ENCODE measurements around the gene CNST. TPM values are rescaled to one million over a fixed set of nuclear protein-coding genes. Genes with fewer than 3 reads are reported as not detected.

Gene CNST
- total RNA-seq, 1 donor, result 58.8 TPM

- H3K4me1 ChIP-seq (ENCODE audit: insufficient read depth, low read length), result no peaks in the 10 kb centered on the region
- H3K9me3 ChIP-seq (ENCODE audit: low read depth, low read length), result no peaks in the 10 kb centered on the region
- H3K27me3 ChIP-seq (ENCODE audit: insufficient read depth, low read length), result no peaks in the 10 kb centered on the region
- H3K4me3 ChIP-seq (ENCODE audit: low read length), result no peak overlapping the region
Measured at GRCh38 chr1:246647113-246647512, 80.9 kb downstream of the CNST start.

GRCh38 chr1:246647513-246647912 is 81.3 kb downstream of the CNST start:
- Histone ChIP-seq H3K4me3 (ENCODE audit: low read length) (no peak overlapping the region), H3K27me3 (ENCODE audit: insufficient read depth, low read length) (no peaks in the 10 kb centered on the region), H3K4me1 (ENCODE audit: insufficient read depth, low read length) (no peaks in the 10 kb centered on the region), H3K9me3 (ENCODE audit: low read depth, low read length) (no peaks in the 10 kb centered on the region)

DNA sequence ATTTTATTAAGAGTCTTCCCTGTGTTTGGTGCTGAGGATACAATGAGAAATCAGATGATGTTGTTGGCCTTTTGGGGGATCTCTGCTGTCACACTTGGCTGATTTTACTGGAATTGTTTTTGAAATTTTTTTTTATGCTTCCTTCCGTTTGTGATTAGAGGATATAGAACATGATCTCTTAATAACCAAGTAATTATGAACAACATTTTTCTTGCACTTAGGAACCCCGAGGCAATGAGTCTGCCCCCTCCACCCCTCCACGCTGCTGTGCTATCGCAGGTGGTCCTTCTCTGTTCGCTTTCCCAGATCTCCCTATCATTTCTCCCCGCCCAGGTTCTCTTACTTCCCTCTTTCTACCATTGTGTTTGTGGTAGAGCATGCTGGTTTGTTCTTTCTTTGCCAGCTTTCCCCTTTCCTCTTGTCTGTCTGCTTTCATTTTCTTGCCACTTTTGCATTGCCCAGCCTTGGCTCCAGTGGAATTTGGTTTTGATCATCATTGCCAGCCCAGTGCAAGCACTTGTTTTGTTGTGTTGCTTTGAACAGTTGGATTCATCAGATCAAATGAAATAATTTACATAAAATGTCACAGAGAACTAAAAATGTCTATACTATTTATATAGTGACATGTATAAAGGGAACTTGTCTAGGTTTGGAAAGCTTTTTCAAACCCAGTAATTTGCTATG is 84.9 kb downstream of the CNST start:
- Histone ChIP-seq H3K9me3 (ENCODE audit: low read depth, low read length) (no peaks in the 10 kb centered on the region), H3K4me3 (ENCODE audit: low read length) (no peak overlapping the region), H3K27me3 (ENCODE audit: insufficient read depth, low read length) (no peaks in the 10 kb centered on the region), H3K4me1 (ENCODE audit: insufficient read depth, low read length) (no peaks in the 10 kb centered on the region)

- Histone ChIP-seq H3K27me3 (ENCODE audit: insufficient read depth, low read length) (no peaks in the 10 kb centered on the region), H3K4me3 (ENCODE audit: low read length) (no peak overlapping the region), H3K4me1 (ENCODE audit: insufficient read depth, low read length) (no peaks in the 10 kb centered on the region), H3K9me3 (ENCODE audit: low read depth, low read length) (no peaks in the 10 kb centered on the region)
Measured at GRCh38 chr1:246658567-246658966, 92.3 kb downstream of the CNST start.

DNA sequence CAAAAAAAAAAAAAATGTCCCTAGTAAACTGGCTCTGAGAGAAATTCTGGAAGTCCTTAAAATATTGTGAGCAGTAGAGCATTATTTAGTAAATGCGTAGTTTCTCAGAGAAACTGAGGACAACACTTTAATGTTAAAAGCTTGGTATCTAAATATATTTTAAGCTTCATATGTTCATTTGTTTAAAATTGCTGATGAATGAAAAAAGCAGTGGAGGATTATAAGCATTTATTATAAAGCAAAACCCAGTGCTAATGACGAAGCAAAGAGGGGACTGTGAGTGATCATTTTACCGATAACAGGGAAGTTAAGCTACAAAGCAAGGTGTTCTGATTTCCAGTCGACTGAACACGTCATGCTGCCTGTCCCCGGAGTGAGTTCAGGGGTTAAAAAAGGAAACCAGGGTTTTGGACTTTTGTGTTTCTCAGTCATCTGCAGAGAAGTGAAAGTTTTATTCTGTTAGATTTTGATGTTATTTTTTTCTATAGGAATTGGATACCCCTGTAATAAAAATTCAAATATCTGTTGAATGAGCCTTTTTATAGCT is 93.4 kb downstream of the CNST start:
- Histone ChIP-seq H3K27me3 (ENCODE audit: insufficient read depth, low read length) (no peaks in the 10 kb centered on the region), H3K4me3 (ENCODE audit: low read length) (no peak overlapping the region), H3K4me1 (ENCODE audit: insufficient read depth, low read length) (no peaks in the 10 kb centered on the region), H3K9me3 (ENCODE audit: low read depth, low read length) (no peaks in the 10 kb centered on the region)

- no peak overlapping the region for H3K4me3 ChIP-seq (ENCODE audit: low read length)
- H3K4me1 ChIP-seq (ENCODE audit: insufficient read depth, low read length), result no peaks in the 10 kb centered on the region
Measured at GRCh38 chr1:246661451-246661850, 95.2 kb downstream of the CNST start.

GRCh38 chr1:246667773-246668172 is 101.5 kb downstream of the CNST start:
- Histone ChIP-seq H3K4me3 (ENCODE audit: low read length) (no peak overlapping the region), H3K9me3 (ENCODE audit: low read depth, low read length) (no peaks in the 10 kb centered on the region), H3K27me3 (ENCODE audit: insufficient read depth, low read length) (no peaks in the 10 kb centered on the region), H3K4me1 (ENCODE audit: insufficient read depth, low read length) (no peaks in the 10 kb centered on the region)

More at GRCh38 chr1:246661451-246661850, 95.2 kb downstream of the CNST start:
- Histone ChIP-seq H3K9me3 (ENCODE audit: low read depth, low read length) (no peaks in the 10 kb centered on the region), H3K27me3 (ENCODE audit: insufficient read depth, low read length) (no peaks in the 10 kb centered on the region)

- no peaks in the 10 kb centered on the region for H3K27me3 ChIP-seq (ENCODE audit: insufficient read depth, low read length)
Measured at GRCh38 chr1:246669659-246670058, 103.4 kb downstream of the CNST start.

GRCh38 chr1:246674049-246674448 is 107.8 kb downstream of the CNST start:
- no peak overlapping the region for H3K4me3 ChIP-seq (ENCODE audit: low read length)
- H3K27me3 ChIP-seq (ENCODE audit: insufficient read depth, low read length), result no peaks in the 10 kb centered on the region
- no peaks in the 10 kb centered on the region for H3K4me1 ChIP-seq (ENCODE audit: insufficient read depth, low read length)
- no peaks in the 10 kb centered on the region for H3K9me3 ChIP-seq (ENCODE audit: low read depth, low read length)

More at GRCh38 chr1:246669659-246670058, 103.4 kb downstream of the CNST start:
- Histone ChIP-seq H3K4me1 (ENCODE audit: insufficient read depth, low read length) (no peaks in the 10 kb centered on the region), H3K4me3 (ENCODE audit: low read length) (no peak overlapping the region), H3K9me3 (ENCODE audit: low read depth, low read length) (no peaks in the 10 kb centered on the region)

- no peak overlapping the region for H3K4me3 ChIP-seq (ENCODE audit: low read length)
- H3K4me1 ChIP-seq (ENCODE audit: insufficient read depth, low read length), result no peaks in the 10 kb centered on the region
- no peaks in the 10 kb centered on the region for H3K9me3 ChIP-seq (ENCODE audit: low read depth, low read length)
- no peaks in the 10 kb centered on the region for H3K27me3 ChIP-seq (ENCODE audit: insufficient read depth, low read length)
Measured at GRCh38 chr1:246677842-246678241, 111.6 kb downstream of the CNST start.

DNA sequence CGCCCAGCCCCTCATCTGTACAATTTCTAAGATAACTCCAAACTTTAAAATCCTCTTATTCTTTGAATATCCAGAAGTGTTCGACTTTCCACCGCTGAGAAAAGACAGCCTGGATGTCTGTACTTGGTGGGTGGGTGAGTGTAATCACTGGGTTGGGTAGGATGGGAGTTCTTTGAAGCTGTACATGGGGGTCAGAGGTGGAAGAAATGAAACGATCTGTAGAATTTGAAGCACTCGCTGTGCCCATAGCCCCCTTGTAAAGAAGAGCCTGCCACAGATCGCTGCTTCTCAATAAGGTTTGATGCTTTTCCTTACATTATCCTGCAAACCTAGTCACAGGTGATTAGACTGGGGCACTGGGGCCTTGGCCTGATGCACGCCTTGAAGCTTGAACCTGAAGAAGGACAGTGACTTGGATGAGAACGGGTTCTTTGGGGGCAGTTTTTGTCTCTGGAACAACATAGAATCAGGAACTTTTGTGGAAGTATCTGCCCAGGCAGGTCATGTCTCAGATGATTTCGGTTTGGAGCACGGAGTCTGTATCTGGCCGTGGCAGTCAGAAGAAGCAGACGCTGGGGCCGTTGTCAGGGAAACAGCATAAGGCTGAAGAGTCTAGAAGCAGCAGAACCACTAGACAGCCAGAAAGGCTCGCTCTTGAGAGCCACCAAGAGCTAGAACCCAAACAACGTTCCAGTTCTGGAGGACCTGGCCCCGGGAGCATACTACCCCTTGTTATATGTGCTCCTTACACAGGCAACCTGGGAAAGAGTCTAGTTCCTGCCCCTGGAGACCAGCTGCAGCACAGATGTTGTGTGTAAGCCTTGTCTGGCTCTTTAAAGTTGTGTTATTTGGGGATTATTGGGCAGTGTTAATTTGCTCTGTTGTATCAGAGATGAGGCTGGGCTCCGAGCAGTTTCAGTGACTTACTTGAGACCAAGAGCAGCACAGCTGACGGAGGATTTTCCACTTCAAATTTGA is 112.8 kb downstream of the CNST start:
- H3K4me1 ChIP-seq (ENCODE audit: insufficient read depth, low read length), result no peaks in the 10 kb centered on the region
- no peak overlapping the region for H3K4me3 ChIP-seq (ENCODE audit: low read length)

GRCh38 chr1:246679794-246680177 is 113.5 kb downstream of the CNST start:
- Histone ChIP-seq H3K4me1 (ENCODE audit: insufficient read depth, low read length) (no peaks in the 10 kb centered on the region), H3K4me3 (ENCODE audit: low read length) (no peak overlapping the region), H3K27me3 (ENCODE audit: insufficient read depth, low read length) (no peaks in the 10 kb centered on the region), H3K9me3 (ENCODE audit: low read depth, low read length) (no peaks in the 10 kb centered on the region)

More for the DNA sequence above, 112.8 kb downstream of the CNST start:
- no peaks in the 10 kb centered on the region for H3K27me3 ChIP-seq (ENCODE audit: insufficient read depth, low read length)
- no peaks in the 10 kb centered on the region for H3K9me3 ChIP-seq (ENCODE audit: low read depth, low read length)

DNA sequence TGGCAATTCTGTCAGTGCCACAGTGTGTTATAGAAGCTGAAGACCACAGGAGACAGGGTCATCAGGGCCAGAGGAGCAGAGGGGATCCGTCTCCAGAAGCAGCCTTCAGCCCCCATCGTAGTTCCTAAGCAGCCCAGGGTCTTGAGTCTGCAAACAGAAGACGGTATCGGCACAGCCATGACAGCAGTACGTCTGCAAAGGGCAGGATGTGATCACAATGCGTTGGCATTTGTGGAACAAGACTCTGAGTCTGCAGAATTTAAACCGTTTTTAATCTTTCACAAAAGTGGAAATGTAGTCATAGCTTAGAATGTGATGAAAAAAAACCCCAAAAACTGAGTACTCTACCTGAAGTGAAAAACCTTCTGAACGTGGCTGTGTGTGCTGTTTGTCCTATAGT is 113.9 kb downstream of the CNST start:
- Histone ChIP-seq H3K4me1 (ENCODE audit: insufficient read depth, low read length) (no peaks in the 10 kb centered on the region), H3K27me3 (ENCODE audit: insufficient read depth, low read length) (no peaks in the 10 kb centered on the region), H3K9me3 (ENCODE audit: low read depth, low read length) (no peaks in the 10 kb centered on the region), H3K4me3 (ENCODE audit: low read length) (no peak overlapping the region)

DNA sequence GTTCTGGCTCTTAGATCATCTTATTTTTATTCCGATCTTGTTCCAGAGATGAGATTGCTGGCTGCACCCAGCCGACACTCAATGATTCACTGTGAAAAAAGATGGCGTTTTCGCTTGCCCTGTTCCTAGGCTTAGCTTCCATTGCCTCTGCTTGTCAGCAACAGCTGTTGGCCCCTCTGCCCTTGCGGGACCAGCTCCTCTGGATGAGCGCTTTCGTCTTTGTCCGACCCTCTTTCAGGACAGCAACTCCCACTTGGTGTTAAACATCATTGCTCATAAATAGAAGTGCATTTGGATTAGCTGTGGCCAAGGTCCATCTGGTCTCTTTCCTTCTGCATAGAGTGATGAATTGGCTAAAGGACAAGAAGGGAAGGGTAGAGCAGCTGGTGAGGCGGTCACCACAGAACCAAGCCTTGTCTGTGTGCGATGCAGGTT is 114.5 kb downstream of the CNST start:
- Histone ChIP-seq H3K9me3 (ENCODE audit: low read depth, low read length) (no peaks in the 10 kb centered on the region), H3K27me3 (ENCODE audit: insufficient read depth, low read length) (no peaks in the 10 kb centered on the region), H3K4me1 (ENCODE audit: insufficient read depth, low read length) (no peaks in the 10 kb centered on the region), H3K4me3 (ENCODE audit: low read length) (no peak overlapping the region)

Measured in mononuclear cell (primary cell).